Endothelial cell of umbilical vein (primary cell): ENCODE results near the gene CCDC150. TPM values are rescaled to one million over a fixed set of nuclear protein-coding genes. Genes with fewer than 3 reads are reported as not detected.

Source experiments
- BruUV-seq: library from RNA; stranded (reverse); fragments of 400-500 nt; replicated peaks from 2 replicates; lab custom pipeline; 2021; lab: Mats Ljungman, UMichigan
- CTCF ChIA-PET: fragments of 300-600, 350-600 bp; sonication (Branson Sonifier 250); formaldehyde crosslinking; loops from one replicate; lab custom pipeline; 2021; ENCODE audit warnings: antibody characterized with exemption, inconsistent platforms; lab: Charles Lee
- POLR2A ChIA-PET: fragments of 300-600, 350-600 bp; sonication (Branson Sonifier 250); formaldehyde crosslinking; loops from one replicate; lab custom pipeline; 2021; ENCODE audit warnings: antibody characterized with exemption, inconsistent platforms; lab: Charles Lee
- DNase-seq: peaks from one replicate; pipeline ENCODE4 v3.0.0-alpha.2; 2011; ENCODE audit warnings: low read depth, low spot score
- FAIRE-seq: peaks from 2 replicates; lab custom pipeline; 2011; peaks lifted over from hg19 to GRCh38; lab: Jason Lieb, UNC
- H2AFZ ChIP-seq: 2 replicates; pipeline ENCODE4 v1.6.0; 2012; ENCODE audit warnings: low read depth, low read length, control low read depth, inconsistent platforms
- H3K27ac ChIP-seq: 2 replicates; pipeline ENCODE4 v1.5.1; 2011; ENCODE audit warnings: low read depth, mild to moderate bottlenecking, control low read depth, low read length, moderate library complexity; ENCODE audit not compliant: insufficient read depth
- H3K27me3 ChIP-seq, 2 experiments: 2 replicates each; pipeline versions ENCODE4 v1.6.0 to v1.6.1; 2011; ENCODE audit warnings: low read length in 2 of 2, mixed read lengths in 1 of 2; ENCODE audit not compliant: control insufficient read depth in 2 of 2, insufficient read depth in 2 of 2
- H3K36me3 ChIP-seq, 2 experiments: 2 replicates in 1 of 2; 3 replicates in 1 of 2; pipeline ENCODE4 v1.5.1; 2011; ENCODE audit warnings: low read length in 2 of 2, mild to moderate bottlenecking in 1 of 2, moderate library complexity in 1 of 2; ENCODE audit not compliant: control insufficient read depth in 2 of 2, insufficient read depth in 2 of 2; ENCODE audit errors: extremely low read depth in 1 of 2
- H3K4me1 ChIP-seq: 3 replicates; pipeline ENCODE4 v1.5.1; 2011; ENCODE audit warnings: mild to moderate bottlenecking, low read length; ENCODE audit not compliant: control insufficient read depth, insufficient read depth; ENCODE audit errors: extremely low read depth
- H3K4me2 ChIP-seq: 2 replicates; pipeline ENCODE4 v1.6.1; 2011; ENCODE audit warnings: low read length, control low read depth, mixed read lengths; ENCODE audit not compliant: insufficient read depth
- H3K4me3 ChIP-seq, 3 experiments: fragments of 200-600 bp in 1 of 3; sonication (generic), shearing (Covaris generic) in 1 of 3; replicated peaks in 1 of 3; 2 replicates each; pipeline ENCODE4 v1.5.1; 2011 to 2016; ENCODE audit warnings: control low read depth in 3 of 3, low read length in 3 of 3, mild to moderate bottlenecking in 2 of 3, inconsistent platforms in 1 of 3, low read depth in 1 of 3, moderate library complexity in 1 of 3; ENCODE audit not compliant: insufficient read depth in 1 of 3
- H3K79me2 ChIP-seq: 2 replicates; pipeline ENCODE4 v1.6.0; 2012; ENCODE audit warnings: low read length, inconsistent platforms; ENCODE audit not compliant: control insufficient read depth, insufficient read depth
- H3K9ac ChIP-seq: replicated peaks from 2 replicates; pipeline ENCODE3; 2011; ENCODE audit warnings: low read length, control low read depth; ENCODE audit not compliant: insufficient read depth; ENCODE audit errors: extremely low read depth
- H3K9me1 ChIP-seq: replicated peaks from 3 replicates; pipeline ENCODE4 v1.6.0; 2011; ENCODE audit warnings: mild to moderate bottlenecking, low read length; ENCODE audit not compliant: control insufficient read depth, insufficient read depth; ENCODE audit errors: extremely low read depth
- H3K9me3 ChIP-seq: replicated peaks from 2 replicates; pipeline ENCODE4 v1.5.1; 2012; ENCODE audit warnings: low read length, inconsistent platforms; ENCODE audit not compliant: control insufficient read depth, insufficient read depth
- H4K20me1 ChIP-seq: replicated peaks from 2 replicates; pipeline ENCODE3; 2011; ENCODE audit warnings: mild to moderate bottlenecking, low read length; ENCODE audit not compliant: control insufficient read depth, insufficient read depth; ENCODE audit errors: extremely low read depth
- CTCF ChIP-seq, 2 donors: IDR thresholded peaks; 1 replicate in 1 of 2; 2 replicates in 1 of 2; pipeline ENCODE4 v1.5.1; 2011; ENCODE audit warnings: low read length in 2 of 2, mild to moderate bottlenecking in 2 of 2, moderate library complexity in 2 of 2, control low read depth in 1 of 2, inconsistent platforms in 1 of 2, low read depth in 1 of 2; ENCODE audit not compliant: insufficient read depth in 1 of 2; ENCODE audit errors: extremely low read depth in 1 of 2
- EZH2 ChIP-seq: IDR thresholded peaks from 2 replicates; pipeline ENCODE4 v1.6.1; 2012; ENCODE audit warnings: borderline replicate concordance, low read depth, mild to moderate bottlenecking, moderate library complexity, low read length, inconsistent platforms; ENCODE audit not compliant: severe bottlenecking
- FOS ChIP-seq: IDR thresholded peaks from 2 replicates; pipeline ENCODE4 v1.6.1; 2011; ENCODE audit warnings: mild to moderate bottlenecking, low read length, moderate library complexity, borderline replicate concordance; ENCODE audit not compliant: insufficient read depth
- GATA2 ChIP-seq: IDR thresholded peaks from 2 replicates; pipeline ENCODE4 v1.7.0; 2011; ENCODE audit warnings: low read depth, mild to moderate bottlenecking, moderate library complexity, mixed read lengths, low read length; ENCODE audit not compliant: insufficient read length, insufficient read depth
- JUN ChIP-seq: IDR thresholded peaks from 2 replicates; pipeline ENCODE4 v1.6.1; 2011; ENCODE audit warnings: borderline replicate concordance, low read depth; ENCODE audit not compliant: insufficient read length, insufficient read depth
- MYC ChIP-seq: IDR thresholded peaks from one replicate; pipeline ENCODE4 v1.6.1; 2011; ENCODE audit warnings: mild to moderate bottlenecking, low read depth, low read length
- POLR2A ChIP-seq: IDR thresholded peaks from 2 replicates; pipeline ENCODE4 v1.6.1; 2012; ENCODE audit warnings: low read depth, mild to moderate bottlenecking, control low read depth, low read length
- POLR2AphosphoS5 ChIP-seq: IDR thresholded peaks from 2 replicates; pipeline ENCODE4 v1.6.1; 2012; ENCODE audit warnings: low read depth, mild to moderate bottlenecking, control low read depth, low read length, moderate library complexity; ENCODE audit not compliant: insufficient read depth
- dilution Hi-C: fragments of 300-500 bp; cut with MboI; formaldehyde crosslinking; loops from one replicate; pipeline ENCODE4 v1.15.0; 2019; ENCODE audit warnings: low sequenced_read_pairs; ENCODE audit not compliant: extremely low pct_ligation_motif_present
- intact Hi-C: fragments of 100-400 bp; cut with micrococcal nuclease; formaldehyde crosslinking; loops from one replicate; pipeline ENCODE4 v1.10.0; 2022
- polyA plus RNA-seq, 4 experiments: library from polyadenylated mRNA; depleted of rRNA in 3 of 4; stranded (reverse) in 3 of 4; unstranded in 1 of 4; fragments of >200 nt; gene quantifications; 2 replicates each; pipeline versions ENCODE4 v1.2.1 to v1.2.3, GENCODE V29; 2011 to 2012; ENCODE audit warnings: missing spikeins in 1 of 4
- total RNA-seq: library from RNA; stranded (reverse); gene quantifications from 2 replicates; pipeline ENCODE4 v1.2.3, GENCODE V29; 2021
- TF ChIP-seq, protein P1 (sequence below): IDR thresholded peaks from 2 replicates; pipeline ENCODE4 v1.6.1; 2011; ENCODE audit not compliant: insufficient read depth, insufficient read length

CCDC150 gene
- total and polyA plus RNA-seq, 2 donors (not counting 3 experiments of a cell fraction or from before 2014, with no cell fraction given), result 1.7 to 19.9 TPM

DNA sequence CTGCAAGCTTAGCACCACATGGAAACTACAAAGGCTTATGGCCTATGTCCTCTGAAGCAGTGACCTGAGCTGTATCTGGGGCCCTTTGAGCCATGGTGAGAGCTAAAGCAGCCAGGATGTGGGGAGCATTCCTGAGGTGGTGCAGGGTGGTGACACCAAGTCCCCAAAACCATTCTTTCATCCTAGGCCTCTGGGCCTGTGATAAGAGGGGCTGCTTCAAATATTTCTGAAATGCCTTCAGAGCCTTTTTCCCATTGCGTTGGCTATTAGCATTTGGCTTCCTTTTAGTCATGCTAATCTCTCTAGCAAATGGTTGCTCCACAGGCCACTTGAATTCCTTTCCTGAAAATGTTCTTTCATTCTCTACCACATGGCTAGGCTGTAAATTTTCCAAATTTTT is 13.4 kb downstream of the CCDC150 start:
- Histone ChIP-seq H3K9me1 (no peaks in the 10 kb centered on the region), H3K4me1 (no peaks in the 10 kb centered on the region), H4K20me1 (no peaks in the 10 kb centered on the region), H3K79me2 (peaks cover 21% of the 10 kb centered on the region), H3K4me2 (no peak overlapping the region), H3K27me3 (no peaks in the 10 kb centered on the region), H3K27ac (no peak overlapping the region), H3K9ac (no peak overlapping the region), H3K36me3 (no peaks in the 10 kb centered on the region), H3K9me3 (peaks cover 5% of the 10 kb centered on the region), H3K4me3 (no peak overlapping the region), H2AFZ (no peak overlapping the region)
- TF ChIP-seq POLR2AphosphoS5 (no peak), GATA2 (no peak), EZH2 (no peak), CTCF (IDR thresholded peaks at IDR 0.05; ENCODE audit: extremely low read depth in 1 of 2, insufficient read depth in 1 of 2, low read depth in 1 of 2, low read length in 2 of 2) (no peak), JUN (no peak), FOS (no peak), POLR2A (no peak), MYC (no peak)
- TF ChIP-seq, protein P1, sequence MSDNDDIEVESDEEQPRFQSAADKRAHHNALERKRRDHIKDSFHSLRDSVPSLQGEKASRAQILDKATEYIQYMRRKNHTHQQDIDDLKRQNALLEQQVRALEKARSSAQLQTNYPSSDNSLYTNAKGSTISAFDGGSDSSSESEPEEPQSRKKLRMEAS, result no peak
- ChIA-PET CTCF (no interaction called here), POLR2A (no interaction called here)
- FAIRE-seq, result no peak
- dilution Hi-C loops, result no loop called here
- no peak for DNase-seq
- no TSS peak for BruUV-seq
- intact Hi-C loops, result no loop called here
